HG03558 (cell line): Measurements from ENCODE around the gene THEMIS.
"Not testable (repeated sequence)": the region's sequence is repeated elsewhere in the genome, so short reads cannot be mapped to it uniquely, and the experiment has no call there.

Source experiments
- ATAC-seq: cut with Tn5 transposase; IDR thresholded peaks from one replicate; pipeline ENCODE4 v1.9.1; 2021; ENCODE audit warnings: moderate number of reproducible peaks; ENCODE audit not compliant: unreplicated experiment; ENCODE audit errors: extremely low read depth

Gene THEMIS

DNA sequence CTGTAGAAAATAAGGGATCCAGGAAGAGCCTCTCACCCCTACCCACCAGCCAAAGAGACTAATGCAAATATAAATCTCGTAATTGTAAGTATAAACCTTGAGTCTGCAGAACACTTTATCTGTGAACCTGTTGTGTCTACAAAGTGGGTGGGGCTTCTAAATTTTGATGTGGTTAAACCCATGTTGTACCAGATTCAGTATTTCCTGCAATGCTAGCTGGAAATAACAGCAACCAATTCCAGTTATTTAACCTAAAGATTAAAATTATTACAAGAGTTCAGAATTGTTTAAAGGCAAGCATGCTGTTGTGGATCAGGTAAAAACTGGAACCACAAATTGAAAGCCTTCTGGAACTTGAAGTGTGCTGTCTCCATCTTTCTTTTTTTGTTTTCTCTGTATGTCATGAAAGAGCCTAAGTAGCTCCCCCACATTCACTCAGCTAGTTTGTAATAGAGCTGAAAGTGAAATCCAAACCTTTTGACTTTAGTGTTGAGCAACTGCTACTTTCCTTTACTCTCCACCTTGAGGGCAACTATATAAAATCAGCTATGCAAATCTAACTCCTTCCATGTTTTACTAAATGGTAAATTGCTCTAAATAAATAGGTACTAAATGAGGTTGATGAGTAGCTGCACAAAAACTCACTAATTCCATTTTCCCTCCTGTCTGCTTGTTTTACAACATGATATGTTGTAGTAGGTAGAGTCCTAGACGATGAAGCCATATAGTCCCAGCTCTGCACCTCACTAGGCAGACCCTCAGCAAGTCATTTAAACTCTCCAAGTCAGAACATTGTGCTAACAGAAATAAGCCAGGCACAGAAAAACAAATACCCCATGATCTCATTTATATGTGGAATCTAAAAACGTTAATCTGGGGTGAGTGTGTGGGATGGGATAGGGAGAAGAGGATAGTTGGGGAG is 17.9 kb upstream of the THEMIS start:
- no peak for ATAC-seq

GRCh38 chr6:127917766-127918165 is 16.9 kb upstream of the THEMIS start:
- no peak for ATAC-seq

DNA sequence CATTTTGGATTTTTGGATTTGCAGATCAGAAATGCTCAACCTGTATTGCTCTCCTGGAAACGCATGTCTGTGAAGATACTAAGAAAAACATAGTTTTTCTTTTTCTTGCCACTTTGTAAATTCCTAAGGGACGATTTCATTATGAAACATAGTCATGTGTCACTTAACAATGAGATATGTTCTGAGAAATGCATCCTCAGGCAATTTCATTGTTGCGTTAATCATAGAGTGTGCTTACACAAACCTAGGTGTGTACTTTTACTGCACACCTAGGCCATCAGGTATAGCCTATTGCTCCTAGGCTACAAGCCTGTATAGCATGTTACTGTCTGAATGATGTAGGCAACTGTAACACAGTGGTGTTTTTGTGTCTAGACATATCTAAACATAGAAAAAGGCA is 13.4 kb upstream of the THEMIS start:
- no peak for ATAC-seq

- no peak for ATAC-seq
Measured at GRCh38 chr6:127912914-127913313, 12.1 kb upstream of the THEMIS start.

DNA sequence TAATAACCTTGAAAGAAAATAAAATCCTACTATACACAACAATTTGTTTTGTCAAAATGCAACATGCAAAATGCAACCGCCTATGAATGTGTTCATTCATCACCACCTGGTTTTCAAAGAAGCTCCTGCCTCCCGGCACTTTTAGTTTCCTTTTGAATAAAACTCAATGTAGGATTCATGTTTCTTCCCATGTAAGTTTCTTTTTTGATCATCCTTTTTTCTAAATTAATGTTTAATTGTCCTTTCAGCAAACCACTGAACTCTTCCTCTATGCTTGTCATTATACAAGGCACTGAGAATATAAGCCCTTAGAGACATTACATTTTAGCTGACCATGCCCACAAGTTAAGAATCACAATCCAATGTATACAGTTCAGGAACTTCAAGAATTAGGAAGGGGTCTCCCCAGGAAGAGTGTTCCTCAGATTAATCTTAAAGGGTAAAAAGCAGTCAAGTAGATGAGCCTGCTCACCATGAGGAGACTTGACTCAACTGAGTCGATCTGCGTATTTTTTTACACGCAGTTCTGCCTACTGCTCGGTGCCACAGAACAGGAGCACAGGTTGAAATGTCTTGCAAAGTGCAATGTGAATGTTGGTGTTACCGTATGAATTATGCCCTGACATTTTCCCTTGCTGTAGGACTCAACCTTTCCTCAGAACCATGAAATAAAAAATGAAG is 7.2 kb upstream of the THEMIS start:
- peak; percentile 75 for ATAC-seq

DNA sequence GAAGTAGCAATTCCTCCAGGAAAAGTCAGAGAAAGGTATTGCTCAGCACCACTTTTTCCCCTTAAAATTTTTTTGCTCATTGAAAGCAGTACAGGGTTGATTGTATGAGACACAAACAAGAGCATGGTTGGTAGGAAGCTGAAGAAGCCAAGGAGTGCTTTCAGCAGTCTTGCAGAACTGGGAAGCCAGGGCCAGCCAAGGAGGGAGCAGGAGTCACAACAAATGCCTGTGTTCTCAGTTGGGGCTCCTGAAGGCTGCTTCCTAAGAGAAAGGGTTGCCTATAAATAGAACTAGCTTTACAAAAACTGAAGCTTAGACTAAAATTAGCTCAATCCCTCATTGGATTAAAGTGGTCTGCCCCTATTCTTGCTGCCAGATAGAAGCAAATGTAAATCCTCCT is 3.3 kb upstream of the THEMIS start:
- no peak for ATAC-seq

DNA sequence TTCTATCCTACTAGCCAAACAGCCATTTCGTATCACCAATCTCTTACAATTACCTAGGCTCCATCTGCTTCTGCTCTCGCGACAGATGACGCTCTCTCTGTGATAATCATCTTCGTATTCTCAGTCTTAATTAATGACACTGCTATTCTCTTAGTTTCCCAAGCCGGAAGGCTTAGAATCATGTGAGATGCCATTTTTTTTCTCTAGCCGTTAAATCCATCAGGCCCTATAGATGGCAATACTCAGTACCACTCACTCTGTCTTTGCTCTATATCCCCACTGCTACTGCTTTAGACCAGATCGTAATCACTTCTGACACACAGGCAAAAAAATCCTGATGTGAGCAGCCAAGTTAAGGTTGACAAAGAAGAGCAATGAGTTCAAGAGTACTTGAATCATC is 2.1 kb upstream of the THEMIS start:
- no peak for ATAC-seq

DNA sequence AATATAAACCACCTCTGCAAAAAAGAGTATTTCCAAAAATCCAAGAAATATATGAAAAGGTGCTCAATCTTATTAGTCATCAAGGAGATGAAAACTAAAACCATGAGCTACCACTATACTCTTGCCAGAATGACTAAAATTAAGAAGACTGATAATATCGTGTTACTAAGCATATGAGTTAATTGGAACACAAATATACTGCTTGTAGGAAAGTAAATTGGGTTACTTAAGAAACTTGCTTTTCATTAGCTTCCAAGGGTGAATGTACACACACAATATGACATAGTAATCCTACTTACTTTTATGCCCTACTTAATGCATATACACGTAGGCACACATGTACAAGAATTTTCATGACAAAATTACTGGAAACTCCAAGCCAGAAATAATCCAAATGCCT is 3.4 kb downstream of the THEMIS start:
- ATAC-seq = no peak

GRCh38 chr6:127894051-127894450 is 6.8 kb downstream of the THEMIS start:
- ATAC-seq = no peak

GRCh38 chr6:127893541-127893940 is 7.3 kb downstream of the THEMIS start:
- ATAC-seq = no peak

DNA sequence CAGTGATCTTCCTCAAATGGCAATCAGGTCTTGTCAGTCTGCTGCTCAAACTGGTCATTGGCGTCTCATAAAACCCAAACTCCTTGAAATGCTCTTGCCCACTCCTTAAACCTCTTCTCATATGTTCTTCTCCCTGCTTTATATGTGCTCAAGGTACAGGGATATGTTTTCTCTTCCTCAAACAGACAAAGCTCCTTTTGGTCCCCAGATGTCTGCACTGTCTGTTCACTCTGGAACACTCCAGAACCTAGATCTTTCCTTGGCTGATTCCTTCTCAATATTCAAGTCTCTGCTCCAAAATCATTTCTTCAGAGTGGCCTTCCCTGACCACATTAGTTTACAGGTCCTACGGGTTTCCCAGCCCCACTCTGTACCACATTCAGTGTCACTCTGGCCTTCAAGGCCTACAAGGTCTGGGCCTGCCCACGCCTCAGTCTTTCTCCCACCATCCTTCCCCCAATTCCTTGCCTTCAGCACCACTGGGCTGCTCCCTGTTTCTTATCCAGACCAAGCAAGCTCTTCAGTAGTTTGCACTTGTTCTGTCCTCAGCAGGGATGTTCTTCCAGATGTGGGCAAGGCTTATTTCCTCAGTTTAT is 9.0 kb downstream of the THEMIS start:
- ATAC-seq = no peak

DNA sequence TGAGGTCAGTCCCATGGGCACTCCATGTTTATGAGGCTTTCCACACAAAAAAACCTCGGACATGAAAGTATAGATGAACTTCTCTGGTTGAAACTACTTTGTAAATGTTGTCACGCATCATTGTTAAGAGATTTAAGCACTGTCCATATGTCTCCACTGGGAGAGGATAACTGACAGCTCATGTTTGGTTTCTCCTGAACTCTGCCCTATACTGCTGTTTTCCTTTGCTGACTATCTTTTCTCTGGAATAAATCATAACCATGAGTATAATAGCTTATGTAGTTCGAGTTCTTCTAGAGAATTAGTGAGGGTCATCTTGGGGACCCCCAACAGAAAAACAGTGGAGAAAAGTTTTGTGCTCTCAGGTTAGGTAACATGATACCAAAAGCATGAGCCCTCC is 14.3 kb downstream of the THEMIS start:
- no peak for ATAC-seq

DNA sequence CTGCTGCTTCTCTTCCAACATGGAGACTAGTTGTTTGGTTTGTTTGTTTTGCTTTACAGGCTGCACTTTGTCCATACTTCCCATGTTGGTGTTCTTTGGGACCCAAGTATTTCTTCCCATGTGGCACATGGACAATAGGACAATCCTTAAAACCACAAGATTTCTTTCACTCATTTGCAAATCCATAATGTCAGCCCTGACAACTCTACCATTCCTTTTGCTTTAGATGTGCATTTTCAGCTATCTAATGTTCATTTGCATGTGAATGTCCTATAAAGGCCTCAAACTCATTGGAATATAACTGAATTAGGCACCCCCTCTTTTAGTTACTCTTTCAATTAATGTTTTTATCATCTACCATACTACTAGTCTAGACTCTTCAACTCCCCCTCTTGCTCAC is 16.7 kb downstream of the THEMIS start:
- no peak for ATAC-seq

DNA sequence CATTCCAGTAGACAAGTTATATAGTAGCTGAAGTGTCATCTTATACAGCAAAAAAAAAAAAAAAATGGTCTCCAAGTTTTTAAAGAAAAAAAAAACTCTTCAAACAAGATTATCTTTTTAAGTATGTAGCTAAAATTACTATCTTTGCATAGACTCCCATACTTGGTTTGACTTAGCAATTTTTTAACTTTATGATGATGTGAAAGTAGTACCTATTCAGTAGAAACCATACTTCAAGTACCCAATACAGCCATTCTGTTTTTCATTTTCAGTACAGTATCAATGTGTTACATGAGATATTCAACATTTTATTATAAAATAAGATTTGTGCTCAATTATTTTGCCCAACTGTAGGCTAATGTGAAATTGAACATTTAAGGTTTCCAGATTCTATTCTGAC is 18.9 kb downstream of the THEMIS start:
- not testable (repeated sequence) for ATAC-seq

- no peak for ATAC-seq
Measured at GRCh38 chr6:127880429-127880828, 20.4 kb downstream of the THEMIS start.

- ATAC-seq = no peak
Measured at GRCh38 chr6:127879685-127880084, 21.2 kb downstream of the THEMIS start.

DNA sequence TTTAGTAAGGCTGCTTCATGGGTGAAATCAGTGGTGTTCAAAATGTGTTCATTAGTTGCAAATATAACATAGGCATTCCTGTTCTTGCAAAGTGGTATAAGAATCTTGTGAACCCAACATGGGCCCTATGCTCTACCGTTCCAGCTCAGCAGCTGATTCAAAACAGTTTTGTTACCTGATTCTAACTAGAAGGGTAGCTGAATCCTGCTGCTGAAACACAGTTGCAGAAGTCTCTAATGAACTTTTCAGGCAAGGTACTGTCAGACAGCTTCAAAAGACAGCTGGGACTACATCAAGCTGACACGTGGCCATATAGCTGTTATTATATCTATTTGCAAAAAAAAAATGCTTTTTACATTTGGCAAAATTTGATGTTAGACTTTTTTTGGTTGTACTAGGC is 22.7 kb downstream of the THEMIS start:
- ATAC-seq = no peak

- peak; percentile 57 for ATAC-seq
Measured at GRCh38 chr6:127877231-127877630, 23.6 kb downstream of the THEMIS start.

DNA sequence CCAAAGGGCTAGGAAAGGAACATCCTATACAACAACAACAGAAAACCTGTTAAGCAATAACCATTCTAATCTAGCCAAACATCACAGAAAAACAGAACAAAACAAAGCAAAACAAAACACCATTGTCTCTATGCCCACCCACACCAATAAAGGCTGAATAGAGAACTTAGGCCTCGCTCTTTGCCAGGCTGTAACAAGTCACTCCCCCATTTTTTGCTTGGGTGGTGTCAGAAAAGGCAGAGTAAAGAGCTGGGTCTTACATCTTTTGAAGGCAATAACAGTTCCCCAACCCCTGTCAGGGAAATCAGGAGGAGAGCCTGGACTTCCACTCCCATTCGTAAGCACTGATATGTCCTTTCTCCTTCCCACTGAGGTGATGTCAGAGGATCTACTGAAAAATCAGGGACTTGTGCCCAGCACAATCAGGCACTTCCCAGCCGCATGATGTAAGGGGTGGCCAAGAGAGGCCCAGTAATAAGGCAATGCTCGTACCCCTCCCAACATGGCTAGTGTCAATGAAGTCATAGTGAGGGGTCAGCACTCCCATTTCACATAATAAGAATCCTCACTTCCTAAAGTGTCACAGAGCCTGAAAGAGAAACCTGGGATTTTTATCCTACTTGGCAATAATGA is 31.0 kb downstream of the THEMIS start:
- no peak for ATAC-seq

GRCh38 chr6:127869183-127869582 is 31.7 kb downstream of the THEMIS start:
- no peak for ATAC-seq

- ATAC-seq = no peak
Measured at GRCh38 chr6:127868338-127868737, 32.5 kb downstream of the THEMIS start.
